Activated CD4-positive, alpha-beta T cell treated with anti-CD3 and anti-CD28 coated beads for 48 hours (primary cell): ENCODE results near the gene SMPD2.
A peak's percentile ranks its signal among the peaks of the same experiment; 100 is the strongest.
"Not testable (repeated sequence)": the region's sequence is repeated elsewhere in the genome, so short reads cannot be mapped to it uniquely, and the experiment has no call there.

Experiments
- DNase-seq: peaks from one replicate; pipeline ENCODE4 v3.0.0-alpha.2; 2020

The SMPD2 gene

DNA sequence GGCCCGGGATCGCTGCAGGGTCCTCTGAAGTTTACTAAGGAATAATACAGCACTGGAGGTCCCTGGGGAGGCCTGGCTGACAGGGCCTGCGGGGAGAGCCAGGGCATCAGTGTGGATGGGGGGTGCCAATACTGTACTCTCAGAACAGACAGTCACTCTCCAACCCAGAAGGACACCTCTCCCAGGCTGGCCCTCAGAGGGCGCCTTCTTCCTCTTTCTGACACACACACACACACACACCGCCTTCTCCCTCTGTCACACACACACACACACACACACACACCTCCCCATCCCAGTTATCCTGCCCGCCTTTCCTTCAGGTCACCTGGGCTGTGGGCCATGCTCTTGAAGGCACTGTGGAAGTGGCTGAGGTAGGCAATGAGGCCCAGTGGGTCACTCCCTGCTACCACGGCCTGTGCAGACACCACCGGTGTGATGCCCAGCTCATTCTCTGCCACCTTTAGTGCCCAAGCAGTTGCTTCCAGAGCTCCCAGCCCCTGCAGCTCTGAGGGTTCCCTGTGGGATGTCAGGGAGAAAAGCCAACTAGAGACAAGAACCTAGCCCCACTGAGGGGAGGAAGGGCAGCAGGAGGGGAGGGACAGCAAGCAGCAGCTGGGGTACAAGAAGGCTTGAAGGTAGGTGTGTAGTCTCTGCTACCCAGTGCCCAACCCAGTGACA is 7.5 kb downstream of the SMPD2 start:
- DNase-seq, result no peak

DNA sequence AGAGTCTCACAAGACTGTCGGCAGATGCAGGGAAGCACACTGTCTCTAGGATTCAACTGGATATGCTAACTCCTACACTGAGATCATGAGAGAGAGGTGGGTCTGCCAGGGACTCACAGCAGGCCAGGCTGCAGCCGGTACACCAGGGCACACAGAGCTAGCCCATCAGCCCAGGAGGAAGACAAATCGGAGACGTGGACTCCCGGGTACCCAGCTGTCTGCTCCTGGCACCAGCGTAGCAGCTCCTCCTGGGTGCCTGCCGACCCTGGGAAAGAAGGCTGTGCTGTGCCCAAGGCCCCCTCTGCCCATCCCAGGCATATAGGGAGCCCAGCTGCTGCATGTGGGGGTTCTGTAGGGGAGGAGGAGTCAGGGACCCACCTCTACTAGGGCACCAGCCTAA is 8.1 kb downstream of the SMPD2 start:
- DNase-seq, result no peak

DNA sequence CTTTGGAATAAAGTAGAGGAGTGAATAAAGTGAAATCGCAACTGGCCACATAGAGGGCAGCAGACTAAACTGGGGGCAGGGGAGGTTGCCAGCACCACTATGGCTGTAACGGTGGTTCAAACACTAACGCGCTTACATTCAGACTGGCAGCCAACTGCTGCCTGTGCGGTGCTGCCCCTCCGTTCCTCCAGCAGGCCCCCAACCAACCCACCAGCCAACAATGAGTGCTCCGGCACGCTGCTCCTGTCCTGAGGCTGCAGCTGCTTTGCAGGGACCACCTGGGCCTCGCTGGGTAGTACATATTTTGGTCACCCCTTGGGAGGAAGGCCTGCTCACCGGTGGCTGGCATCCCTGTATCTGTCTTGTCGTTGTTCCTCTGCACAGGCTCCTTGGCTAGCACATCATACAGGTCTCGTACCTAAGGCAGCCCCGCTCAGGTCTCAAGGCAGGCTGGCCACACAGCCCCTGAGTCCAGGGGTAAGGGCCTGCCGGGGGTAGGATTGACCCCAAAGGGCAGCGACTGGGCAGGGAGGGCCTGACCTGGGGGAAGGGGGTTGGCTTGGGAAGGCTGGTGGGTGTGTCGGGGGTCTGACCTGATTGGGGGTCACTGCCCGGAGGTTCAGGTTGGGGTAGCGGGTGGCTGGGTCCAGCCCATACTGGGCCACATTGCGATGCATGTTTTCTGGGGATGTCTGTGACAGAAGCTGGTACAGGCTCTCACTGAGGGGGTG is 8.7 kb downstream of the SMPD2 start:
- DNase-seq, result no peak

DNA sequence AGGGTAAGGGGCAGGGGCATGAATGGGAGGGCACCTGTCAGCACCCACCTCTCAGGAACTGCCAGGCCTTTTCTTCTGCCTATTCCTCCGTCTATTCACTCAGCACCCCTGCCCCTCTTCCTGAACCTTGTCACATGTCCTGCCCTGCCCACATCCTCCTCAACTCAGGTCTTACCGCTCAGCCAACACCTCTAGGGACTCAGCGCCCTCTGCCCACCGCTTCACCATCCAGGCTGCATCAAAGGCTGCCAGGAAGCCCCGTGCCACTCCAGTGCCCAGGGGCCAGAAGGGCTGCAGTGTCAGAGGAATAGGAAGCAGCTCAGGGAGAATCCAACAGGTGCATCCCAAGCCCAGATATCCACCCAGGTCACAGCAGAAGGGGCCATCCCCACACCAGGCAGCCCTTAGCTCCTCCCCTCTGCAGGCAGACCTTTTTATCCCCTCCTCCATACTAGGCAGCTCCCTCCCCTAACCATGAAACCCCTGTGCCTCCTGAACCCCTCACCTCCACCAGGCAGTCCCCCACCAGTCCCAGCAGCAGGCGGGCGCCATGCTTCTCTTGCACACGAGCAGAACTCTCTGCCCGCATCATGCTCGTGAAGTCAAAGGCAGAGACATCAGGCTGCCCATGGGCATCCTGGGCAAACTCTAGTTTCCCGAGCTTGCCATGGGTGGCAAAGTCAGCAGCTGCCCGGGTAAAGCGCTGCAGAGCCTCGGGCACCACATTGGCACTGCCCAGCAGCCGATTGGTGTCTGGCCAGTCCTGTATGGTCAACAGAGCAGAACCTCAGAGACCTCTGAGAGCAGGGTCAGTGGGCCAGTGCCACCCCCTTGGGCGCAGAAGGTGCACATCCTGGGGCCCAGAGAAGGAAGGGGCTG is 9.5 kb downstream of the SMPD2 start:
- no peak for DNase-seq

GRCh38 chr6:109450801-109451200 is 10.3 kb downstream of the SMPD2 start:
- no peak for DNase-seq

GRCh38 chr6:109451376-109451775 is 10.9 kb downstream of the SMPD2 start:
- DNase-seq, result no peak

- no peak for DNase-seq
Measured at GRCh38 chr6:109452181-109452580, 11.7 kb downstream of the SMPD2 start.

GRCh38 chr6:109453156-109453555 is 12.6 kb downstream of the SMPD2 start:
- DNase-seq, result no peak

- no peak for DNase-seq
Measured at GRCh38 chr6:109453594-109454495, 13.3 kb downstream of the SMPD2 start.

DNA sequence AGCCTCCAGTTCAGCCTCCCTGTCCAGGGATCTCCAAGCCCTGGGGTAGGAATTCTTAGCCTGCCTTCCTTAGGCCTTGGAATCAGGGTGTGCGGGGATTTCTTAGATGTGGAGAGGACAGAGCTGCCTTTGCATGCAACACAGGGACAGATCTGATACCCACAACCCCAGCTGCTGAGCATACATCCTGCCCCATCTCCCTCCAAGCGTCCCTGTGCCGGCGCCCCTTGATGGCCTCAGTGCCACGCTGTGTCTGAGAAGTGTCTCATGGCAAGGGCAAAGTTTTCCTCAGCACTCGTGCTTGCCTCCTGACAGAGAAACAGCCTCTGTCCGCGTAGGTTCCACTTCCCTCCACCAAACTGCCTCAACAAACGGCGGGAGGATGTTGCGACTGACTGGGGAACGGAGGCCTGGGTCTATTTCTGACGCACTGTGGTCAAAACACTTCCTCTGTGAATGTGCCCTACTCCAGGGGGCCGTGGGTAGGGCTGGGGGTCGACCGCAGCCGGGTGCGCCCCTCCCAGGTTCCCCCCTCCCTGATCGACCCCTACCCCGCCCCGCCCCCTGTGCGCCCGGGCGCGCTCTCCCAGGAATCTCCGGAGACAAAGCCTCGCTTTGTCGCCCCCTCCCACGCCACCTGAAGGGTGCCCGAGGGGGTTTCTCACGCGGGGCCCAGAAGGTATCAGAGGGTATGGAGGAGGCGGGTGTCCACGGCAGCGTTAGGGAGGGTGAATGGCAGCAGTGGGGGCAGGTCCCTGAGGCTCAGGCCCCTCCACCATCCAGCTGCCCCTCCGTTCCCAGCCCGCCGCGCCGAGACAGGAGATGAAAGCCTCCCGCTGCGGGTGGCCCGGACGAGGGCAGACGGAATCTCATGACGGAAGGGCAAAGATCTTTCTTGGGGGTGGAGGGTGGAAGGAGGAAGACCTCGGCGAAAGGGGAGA is 14.2 kb downstream of the SMPD2 start:
- peak; percentile 65 for DNase-seq

DNA sequence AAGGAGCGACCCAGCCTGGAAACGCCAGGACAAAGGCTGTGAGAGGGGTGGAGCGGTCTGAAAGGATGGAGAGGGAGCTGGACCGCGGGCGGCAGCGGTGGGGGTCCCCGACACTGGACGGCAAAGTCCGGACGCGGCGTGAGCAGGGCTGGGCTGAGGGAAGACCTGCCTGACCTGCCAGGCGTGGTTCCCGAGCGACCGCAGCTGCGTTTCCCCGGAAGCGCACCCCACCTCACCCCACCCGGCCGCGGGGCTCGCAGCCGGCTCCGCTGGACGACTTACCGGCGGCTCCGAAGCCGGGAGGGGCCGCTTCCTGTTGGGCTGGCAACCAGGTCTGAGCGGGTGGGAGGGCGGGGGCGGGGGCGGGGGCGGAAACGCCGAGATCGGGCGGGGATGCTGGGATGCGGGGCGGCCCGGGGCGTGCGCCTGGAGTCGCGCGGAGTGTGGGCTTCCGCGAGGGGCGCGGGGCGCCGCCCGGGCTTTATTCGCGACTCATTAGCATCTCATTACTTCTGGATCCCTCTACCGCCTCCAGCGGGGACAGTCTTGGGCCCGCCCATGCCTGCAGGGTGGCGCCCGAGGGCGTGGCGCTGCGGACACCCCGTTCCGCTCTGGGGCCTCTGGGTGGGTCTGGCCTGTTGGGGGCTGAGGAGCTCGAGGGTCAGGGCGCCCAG is 15.1 kb downstream of the SMPD2 start, which contains the start of gene MICAL1:
TSS of gene MICAL1 (minus strand) at position 336 of the 674 bp plus-strand sequence. CDS start 1,576 bp downstream, outside the sequence.
- peak; percentile 71 for DNase-seq

DNA sequence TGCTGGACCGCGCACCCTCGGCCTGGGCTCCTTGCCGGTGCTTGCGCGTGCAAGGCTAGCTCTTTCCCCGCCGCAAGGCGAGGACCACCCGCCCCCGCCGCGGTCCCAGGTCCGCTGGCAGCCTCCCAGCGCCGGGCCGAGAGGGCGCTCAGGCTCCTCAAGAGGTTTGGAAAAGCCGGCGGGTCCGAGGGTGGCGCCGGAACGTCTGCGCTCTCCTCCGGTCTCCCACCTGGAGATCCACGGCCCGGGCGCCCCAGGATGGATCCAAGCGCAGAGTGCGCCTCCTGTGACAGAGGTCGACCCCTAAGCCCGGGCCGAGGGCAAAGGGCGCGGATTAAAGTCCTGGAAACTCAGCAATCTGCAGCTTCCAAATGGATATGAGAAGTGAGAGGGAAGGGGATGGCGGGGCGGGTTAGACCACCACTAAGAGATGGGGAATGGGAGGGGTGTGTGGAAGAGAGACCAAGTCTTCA is 15.6 kb downstream of the SMPD2 start:
- no peak for DNase-seq

DNA sequence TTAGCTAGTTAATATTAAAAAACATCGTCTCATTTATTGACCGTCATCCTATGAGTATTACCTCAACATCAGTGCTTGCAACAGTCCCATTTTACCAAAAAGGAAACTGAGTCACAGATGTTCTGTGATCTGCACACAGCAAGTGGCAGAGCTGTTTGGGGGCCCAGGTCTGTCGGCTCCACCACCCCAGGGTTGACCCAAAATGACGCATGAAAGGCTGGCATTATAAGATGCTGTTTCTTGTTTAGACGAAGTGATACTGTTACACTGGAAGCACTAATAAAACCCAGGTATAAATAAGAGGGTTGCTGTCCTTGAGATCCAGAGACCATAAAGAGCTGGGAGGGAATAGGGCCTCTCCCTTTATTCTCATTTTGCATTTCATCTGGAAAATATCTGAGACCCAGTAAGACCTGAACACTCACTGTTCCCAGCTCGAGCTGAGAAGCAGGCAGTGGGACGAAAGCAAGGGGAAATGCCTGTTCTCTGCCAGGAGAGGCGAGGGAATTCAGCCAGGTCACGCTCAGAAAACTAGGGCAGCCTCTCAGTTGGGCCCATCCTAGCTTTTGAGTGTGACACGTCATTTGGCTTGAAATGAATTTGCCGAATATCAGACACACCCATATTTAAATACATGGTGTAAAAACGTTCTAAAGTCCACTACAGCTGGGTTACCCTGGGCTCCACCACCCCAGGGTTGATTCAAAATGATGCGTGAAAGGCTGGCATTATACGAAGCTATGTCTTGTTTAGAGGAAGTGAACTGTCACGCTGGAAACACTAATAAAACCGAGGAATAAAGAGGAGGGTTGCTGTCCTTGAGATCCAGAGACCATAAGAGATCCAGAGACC is 16.4 kb downstream of the SMPD2 start:
- DNase-seq, result no peak

GRCh38 chr6:109457562-109457996 is 17.1 kb downstream of the SMPD2 start:
- no peak for DNase-seq

DNA sequence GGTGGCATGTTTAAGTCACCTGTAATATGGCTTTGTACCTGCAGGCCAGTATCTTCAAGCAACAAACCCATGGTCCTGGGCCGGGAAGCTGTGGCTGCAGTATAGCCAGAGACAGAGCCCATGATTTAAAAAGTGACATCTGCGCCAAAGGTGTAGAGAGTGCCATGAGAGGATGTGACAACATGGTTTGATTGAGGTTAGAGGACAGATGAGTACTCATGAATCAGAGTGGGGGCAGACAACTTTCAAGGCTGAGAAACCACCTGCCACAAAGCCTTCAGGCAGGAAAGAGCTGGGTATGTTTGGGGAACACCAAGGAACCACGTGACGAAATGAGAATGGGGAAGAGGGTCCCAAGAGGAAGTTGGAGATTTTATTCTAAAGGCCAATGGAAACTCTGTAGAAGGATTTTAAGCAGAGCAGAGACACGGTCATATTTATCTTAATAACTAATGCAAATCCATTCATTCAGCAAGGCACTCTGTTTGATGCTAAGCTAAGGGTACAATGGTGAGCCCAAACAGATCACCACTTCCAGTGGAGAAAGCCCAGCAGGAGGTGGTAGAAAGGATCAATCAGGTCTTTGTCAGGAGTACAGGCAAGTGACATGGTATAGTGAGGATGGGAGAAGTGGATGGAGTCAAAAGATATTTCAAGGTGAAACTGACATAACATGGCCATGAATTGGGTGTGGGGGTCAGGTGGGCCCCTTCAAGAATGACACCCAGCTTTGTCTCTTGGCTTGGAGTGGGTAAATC is 18.4 kb downstream of the SMPD2 start:
- DNase-seq, result peak; percentile 52

DNA sequence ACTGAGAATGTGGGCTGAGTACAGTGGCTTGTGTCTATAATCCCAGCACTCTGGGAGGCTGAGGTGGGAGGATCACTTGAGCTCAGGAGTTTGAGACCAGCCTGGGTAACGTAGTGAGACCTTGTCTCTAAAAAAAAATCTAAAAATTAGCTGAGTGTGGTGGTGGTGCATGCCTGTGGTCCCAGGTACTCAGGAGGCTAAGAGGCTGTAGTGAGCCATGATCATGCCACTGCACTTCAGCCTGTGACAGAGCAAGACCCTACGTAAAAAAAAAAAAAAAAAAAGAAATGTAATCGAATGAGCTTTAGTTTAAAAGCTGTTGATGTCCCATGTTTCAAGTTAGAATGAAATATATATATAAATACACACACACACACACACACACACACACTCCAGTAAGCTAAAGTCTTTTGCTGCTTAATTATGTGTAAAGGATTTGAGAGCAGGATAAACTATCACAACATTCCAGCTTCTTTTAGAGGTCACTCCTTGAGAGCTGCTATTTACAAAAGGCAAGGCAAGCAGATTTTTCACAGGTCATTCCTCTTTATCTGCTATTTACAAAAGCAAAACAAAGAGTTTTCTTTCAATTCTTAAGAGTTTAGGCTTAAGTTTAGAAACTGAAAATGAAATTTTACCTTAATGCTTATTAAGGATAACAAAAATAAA is 19.8 kb downstream of the SMPD2 start:
- DNase-seq, result no peak

GRCh38 chr6:109461205-109461604 is 20.7 kb downstream of the SMPD2 start:
- DNase-seq, result not testable (repeated sequence)
